ENCODE data around the gene S100Z.

DNA sequence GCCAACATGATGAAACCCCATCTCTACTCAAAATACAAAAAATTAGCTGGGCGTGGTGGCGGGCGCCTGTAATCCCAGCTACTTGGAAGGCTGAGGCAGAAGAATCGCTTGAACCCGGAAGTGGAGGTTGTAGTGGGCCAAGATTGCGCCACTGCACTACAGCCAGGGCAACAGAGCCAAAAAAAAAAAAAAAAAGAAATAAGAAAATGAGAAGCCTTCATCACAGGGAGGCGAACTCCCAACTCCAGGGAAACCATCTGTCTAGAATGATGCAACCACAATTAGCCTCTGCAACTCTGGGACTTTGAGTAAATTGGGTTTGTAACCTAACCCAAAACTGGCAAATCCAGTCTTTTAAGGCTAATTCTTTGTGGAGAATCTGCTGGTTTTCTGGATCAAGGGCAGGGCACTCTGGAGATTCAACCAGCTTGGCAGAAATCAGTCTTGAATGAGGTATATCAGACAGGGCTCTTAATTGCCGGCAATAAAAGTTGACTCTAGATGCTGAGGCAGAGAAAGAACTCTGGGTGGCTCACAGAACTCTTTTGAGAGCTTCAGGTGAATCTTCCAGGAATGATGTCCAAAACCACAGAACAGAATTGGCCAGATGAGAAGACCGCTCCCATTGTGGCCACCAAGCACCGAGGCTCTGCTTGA lies 9.9 kb downstream of the S100Z start:
- TF ChIP-seq EZH2 (IDR thresholded peaks at IDR 0.05; ENCODE audit: insufficient read depth, poor library complexity, severe bottlenecking) (no peak), EZH2phosphoT487 (IDR thresholded peaks at IDR 0.05; ENCODE audit: insufficient read depth, low read depth) (no peak)
